GM13977 (cell line): ENCODE results near the gene CACHD1.

ENCODE experiments used
- DNase-seq: peaks from one replicate; pipeline ENCODE4 v3.0.0; 2012; ENCODE audit warnings: low spot score
- CTCF ChIP-seq: IDR thresholded peaks from 2 replicates; pipeline ENCODE4 v1.5.1; 2012; ENCODE audit warnings: mild to moderate bottlenecking, control low read depth; ENCODE audit not compliant: insufficient read depth; ENCODE audit errors: extremely low read depth, missing control alignments
- in situ Hi-C: fragments of 300-500 bp; cut with MboI; formaldehyde crosslinking; loops from one replicate; pipeline ENCODE4 v1.12.0; 2022; ENCODE audit warnings: low sequenced_read_pairs, low pct_unique_long_range_greater_than_20kb, mixed read lengths, inconsistent platforms; ENCODE audit not compliant: unreplicated experiment

The CACHD1 gene

GRCh38 chr1:64483731-64484414 is 13.9 kb downstream of the CACHD1 start:
- no peak for DNase-seq
- in situ Hi-C loops = no loop called here
- TF ChIP-seq CTCF = no peak

DNA sequence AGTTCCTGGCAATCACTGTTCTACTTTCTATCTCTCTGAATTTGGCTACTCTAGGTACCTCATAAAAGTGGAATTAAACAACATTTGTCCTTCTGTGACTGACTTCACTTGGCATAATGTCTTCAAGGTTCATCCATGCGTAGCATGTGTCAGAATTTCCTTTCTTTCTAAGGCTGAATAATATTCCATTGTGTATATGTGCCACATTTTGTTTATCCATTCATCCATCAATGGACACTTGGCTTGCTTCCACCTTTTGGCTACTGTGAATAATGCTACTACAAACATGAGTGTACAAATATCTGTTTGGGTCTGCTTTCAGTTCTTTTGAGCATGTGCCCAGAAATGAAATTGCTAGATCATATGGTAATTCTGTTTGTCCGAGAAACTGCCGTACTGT is 14.7 kb downstream of the CACHD1 start:
- no peak for DNase-seq
- TF ChIP-seq CTCF = no peak
- in situ Hi-C loops = no loop called here

DNA sequence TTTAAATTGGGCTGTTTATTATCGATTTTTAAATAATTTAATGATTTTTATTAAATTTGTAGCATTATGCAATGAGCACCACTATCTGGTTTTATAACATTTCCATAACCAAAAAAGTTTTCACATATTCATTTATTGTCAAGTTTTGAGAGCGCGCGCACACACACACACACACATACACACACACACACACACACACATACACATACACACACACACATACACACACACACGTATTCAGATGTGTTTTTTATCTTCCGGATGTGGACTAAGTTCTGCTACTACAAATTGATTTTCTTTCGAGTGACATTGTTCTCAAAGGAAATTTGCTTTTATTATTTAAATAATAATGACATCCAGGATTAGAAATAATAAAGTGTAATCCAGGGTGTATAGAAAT is 16.3 kb downstream of the CACHD1 start:
- in situ Hi-C loops = no loop called here
- DNase-seq = no peak
- TF ChIP-seq CTCF = no peak

DNA sequence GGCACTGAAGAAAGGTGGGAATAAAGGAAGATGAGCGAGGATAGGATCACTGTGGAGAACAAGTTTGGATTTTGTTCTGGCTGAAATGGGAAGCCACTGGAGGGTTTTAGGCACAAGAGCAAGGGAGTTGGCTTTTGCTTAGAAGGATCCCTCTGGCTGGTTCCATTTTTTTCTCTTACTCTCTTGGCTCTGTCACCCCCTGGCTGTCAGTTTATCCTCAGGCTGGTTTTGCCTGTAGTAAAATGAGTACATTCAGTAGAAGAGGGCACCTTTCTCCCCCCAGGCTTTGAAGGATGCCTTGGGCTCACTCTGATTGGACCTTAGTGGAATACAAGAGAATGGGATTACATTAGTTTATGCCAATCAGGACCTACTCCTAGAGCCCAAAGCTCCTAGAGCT is 17.1 kb downstream of the CACHD1 start:
- DNase-seq = no peak
- no peak for TF ChIP-seq CTCF
- in situ Hi-C loops = no loop called here

GRCh38 chr1:64488862-64489261 is 18.9 kb downstream of the CACHD1 start:
- in situ Hi-C loops = no loop called here
- no peak for TF ChIP-seq CTCF
- DNase-seq = no peak

GRCh38 chr1:64489707-64490106 is 19.8 kb downstream of the CACHD1 start:
- no peak for DNase-seq
- in situ Hi-C loops = no loop called here
- no peak for TF ChIP-seq CTCF

- no peak for TF ChIP-seq CTCF
- DNase-seq = no peak
- in situ Hi-C loops = no loop called here
Observed at GRCh38 chr1:64490213-64490818, 20.4 kb downstream of the CACHD1 start.
